GM10266 (cell line): ENCODE data around the gene EMID1.

ENCODE experiments used
- DNase-seq: peaks from one replicate; pipeline ENCODE4 v3.0.0; 2012; ENCODE audit errors: extremely low spot score
- CTCF ChIP-seq: IDR thresholded peaks from 2 replicates; pipeline ENCODE4 v1.5.1; 2012; ENCODE audit warnings: mild to moderate bottlenecking, low read depth; ENCODE audit not compliant: control insufficient read depth, insufficient read depth; ENCODE audit errors: missing control alignments

EMID1 gene

DNA sequence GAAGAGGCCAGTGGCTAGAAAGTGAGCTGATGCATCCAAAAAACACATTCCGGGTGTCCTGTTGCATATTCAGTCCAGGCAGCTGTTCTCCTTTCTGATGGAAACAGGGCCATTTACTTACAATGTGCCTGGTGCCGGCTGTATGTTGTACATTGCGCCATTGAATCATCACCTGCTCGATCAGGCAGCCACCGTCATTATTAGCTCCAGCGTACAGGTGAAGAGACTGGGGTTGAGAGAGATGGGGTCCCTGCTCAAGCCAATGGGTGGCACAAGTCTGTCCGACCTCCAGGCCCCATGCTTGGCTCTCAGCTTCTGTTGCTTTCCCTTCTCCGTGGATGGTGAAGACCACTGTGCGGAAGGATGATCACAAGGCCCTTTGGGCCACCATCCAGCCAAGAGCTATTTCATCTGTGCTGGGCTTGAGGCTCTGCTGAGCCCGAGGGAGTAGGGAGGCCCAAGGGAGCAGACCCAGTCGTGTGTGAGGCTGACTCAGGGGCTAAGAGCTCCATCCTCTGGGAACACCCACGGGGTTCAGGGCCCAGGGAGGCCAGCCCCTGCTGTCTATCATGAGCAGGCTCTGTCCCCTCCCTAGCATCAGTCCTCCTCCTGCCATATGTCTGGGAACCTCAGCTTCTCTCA, 20.7 kb upstream of the EMID1 start:
- no peak for TF ChIP-seq CTCF
- DNase-seq, result no peak

DNA sequence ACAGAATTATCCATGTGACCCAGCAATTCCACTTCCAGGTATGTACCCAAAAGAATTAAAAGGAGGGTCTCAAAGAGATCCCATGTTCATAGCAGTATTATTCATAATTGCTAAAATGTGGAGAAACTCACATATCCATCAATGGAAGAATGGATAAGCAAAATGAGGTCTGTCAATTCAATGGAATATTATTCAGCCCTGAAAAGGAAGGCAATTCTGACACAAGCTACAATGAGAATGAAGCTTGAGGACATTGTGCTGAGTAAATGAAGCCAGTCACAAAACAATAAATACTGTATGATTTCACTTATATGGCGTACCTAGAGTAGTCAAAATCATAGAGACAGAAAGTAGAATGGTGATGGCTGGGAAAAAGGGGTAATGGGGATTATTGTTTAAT, 19.4 kb upstream of the EMID1 start:
- TF ChIP-seq CTCF, result no peak
- no peak for DNase-seq

- no peak for TF ChIP-seq CTCF
- no peak for DNase-seq
Observed at GRCh38 chr22:29187831-29188230, 17.9 kb upstream of the EMID1 start.

- no peak for DNase-seq
- no peak for TF ChIP-seq CTCF
Observed at GRCh38 chr22:29190051-29190450, 15.6 kb upstream of the EMID1 start.

- TF ChIP-seq CTCF, result no peak
- DNase-seq, result no peak
Observed at GRCh38 chr22:29190918-29191317, 14.8 kb upstream of the EMID1 start.

DNA sequence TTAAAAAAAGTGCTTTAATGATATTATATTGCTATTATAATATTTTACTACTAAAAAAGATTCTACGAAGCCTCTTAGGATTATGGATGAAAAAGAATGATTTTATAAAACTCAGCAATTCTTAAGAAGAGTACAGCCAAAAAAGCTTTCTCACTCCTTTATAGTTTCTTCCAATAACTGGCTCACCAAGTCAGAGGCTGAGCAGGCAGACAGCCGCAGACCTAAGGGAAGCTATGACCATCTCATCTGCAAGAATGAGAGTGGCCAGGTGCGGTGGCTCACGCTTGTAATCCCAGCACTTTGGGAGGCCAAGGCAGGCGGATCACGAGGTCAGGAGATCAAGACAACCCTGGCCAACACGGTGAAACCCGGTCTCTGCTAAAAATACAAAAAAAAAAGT, 12.7 kb upstream of the EMID1 start:
- DNase-seq, result no peak
- no peak for TF ChIP-seq CTCF

- DNase-seq, result no peak
- TF ChIP-seq CTCF, result no peak
Observed at GRCh38 chr22:29194184-29194583, 11.5 kb upstream of the EMID1 start.
